CD14-positive monocyte (primary cell): Measurements from ENCODE around the gene FARP1. TPM values are rescaled to one million over a fixed set of nuclear protein-coding genes. Genes with fewer than 3 reads are reported as not detected.

Experiments
- DNase-seq, 3 donors: peaks; one replicate each; pipeline ENCODE4 v3.0.0-alpha.2; 2011 to 2022
- H2AFZ ChIP-seq: 2 replicates; pipeline ENCODE4 v1.6.0; 2012; ENCODE audit warnings: mild to moderate bottlenecking, low read depth, low read length, inconsistent platforms; ENCODE audit not compliant: insufficient read depth, poor library complexity, severe bottlenecking
- H3K27ac ChIP-seq, 2 donors: 1 replicate in 1 of 2; 2 replicates in 1 of 2; pipeline ENCODE4 v1.5.1; 2012 to 2013; ENCODE audit warnings: low read length in 2 of 2, control low read depth in 1 of 2, inconsistent platforms in 1 of 2, low read depth in 1 of 2, mild to moderate bottlenecking in 1 of 2
- H3K27me3 ChIP-seq, 2 donors: one replicate each; pipeline versions ENCODE4 v1.6.0 to v1.6.1; 2011 to 2013; ENCODE audit warnings: low read length in 2 of 2; ENCODE audit not compliant: control insufficient read depth in 2 of 2, insufficient read depth in 2 of 2
- H3K36me3 ChIP-seq, 2 donors: replicated peaks in 1 of 2; 1 replicate in 1 of 2; 2 replicates in 1 of 2; pipeline versions ENCODE4 v1.5.1 to v1.6.1; 2012 to 2013; ENCODE audit warnings: low read length in 2 of 2, control low read depth in 1 of 2, inconsistent platforms in 1 of 2, mild to moderate bottlenecking in 1 of 2; ENCODE audit not compliant: insufficient read depth in 2 of 2, control insufficient read depth in 1 of 2
- H3K4me1 ChIP-seq, 2 donors: 1 replicate in 1 of 2; 2 replicates in 1 of 2; pipeline versions ENCODE4 v1.5.1 to v1.6.1; 2012 to 2013; ENCODE audit warnings: low read length in 2 of 2, control low read depth in 1 of 2, inconsistent platforms in 1 of 2, mild to moderate bottlenecking in 1 of 2, moderate library complexity in 1 of 2; ENCODE audit not compliant: insufficient read depth in 2 of 2, control insufficient read depth in 1 of 2
- H3K4me2 ChIP-seq: replicated peaks from 2 replicates; pipeline ENCODE3; 2012; ENCODE audit warnings: low read length, moderate library complexity, mild to moderate bottlenecking; ENCODE audit not compliant: poor library complexity, severe bottlenecking; ENCODE audit errors: extremely low read depth
- H3K4me3 ChIP-seq, 3 experiments: fragments of 200-600 bp in 1 of 3; sonication (generic) in 1 of 3; replicated peaks in 1 of 3; 1 replicate in 2 of 3; 2 replicates in 1 of 3; pipeline ENCODE4 v1.5.1; 2011 to 2013; ENCODE audit warnings: low read length in 3 of 3, mild to moderate bottlenecking in 3 of 3, control low read depth in 2 of 3, low read depth in 2 of 3, inconsistent platforms in 1 of 3, moderate library complexity in 1 of 3
- H3K79me2 ChIP-seq: 2 replicates; pipeline ENCODE4 v1.6.0; 2012; ENCODE audit warnings: mild to moderate bottlenecking, control low read depth, inconsistent platforms, low read length, moderate library complexity; ENCODE audit not compliant: insufficient read depth
- H3K9ac ChIP-seq: 2 replicates; pipeline ENCODE4 v1.6.0; 2017; ENCODE audit warnings: low read length, mild to moderate bottlenecking; ENCODE audit not compliant: insufficient read depth, poor library complexity, severe bottlenecking
- H3K9me3 ChIP-seq, 2 donors: replicated peaks in 1 of 2; 1 replicate in 1 of 2; 2 replicates in 1 of 2; pipeline versions ENCODE4 v1.5.1 to v1.6.1; 2012 to 2013; ENCODE audit warnings: low read length in 2 of 2, control low read depth in 1 of 2; ENCODE audit not compliant: control insufficient read depth in 1 of 2, insufficient read depth in 1 of 2
- H4K20me1 ChIP-seq: 2 replicates; pipeline ENCODE4 v1.6.0; 2012; ENCODE audit warnings: mild to moderate bottlenecking, low read length, control low read depth, moderate library complexity; ENCODE audit not compliant: insufficient read depth
- H3K27ac Mint-ChIP-seq, 7 donors: one replicate each; pipeline ENCODE4 v1.8.0; 2020; ENCODE audit warnings: mild to moderate bottlenecking in 7 of 7, mixed read lengths in 7 of 7, moderate library complexity in 6 of 7, inconsistent platforms in 2 of 7
- H3K27me3 Mint-ChIP-seq, 3 donors: one replicate each; pipeline ENCODE4 v1.8.0; 2021 to 2022; ENCODE audit warnings: low read depth in 3 of 3, mild to moderate bottlenecking in 3 of 3, mixed read lengths in 3 of 3, moderate library complexity in 3 of 3, inconsistent platforms in 1 of 3
- H3K36me3 Mint-ChIP-seq, 2 donors: one replicate each; pipeline ENCODE4 v1.8.0; 2020; ENCODE audit warnings: mixed read lengths in 2 of 2, inconsistent platforms in 1 of 2, mild to moderate bottlenecking in 1 of 2
- H3K4me1 Mint-ChIP-seq: one replicate; pipeline ENCODE4 v1.8.0; 2020; ENCODE audit warnings: mild to moderate bottlenecking, mixed read lengths
- H3K4me3 Mint-ChIP-seq, 2 donors: one replicate each; pipeline ENCODE4 v1.8.0; 2020; ENCODE audit warnings: mild to moderate bottlenecking in 2 of 2, mixed read lengths in 2 of 2, moderate library complexity in 1 of 2
- H3K9me3 Mint-ChIP-seq, 7 donors: one replicate each; pipeline ENCODE4 v1.8.0; 2020 to 2022; ENCODE audit warnings: mixed read lengths in 7 of 7, mild to moderate bottlenecking in 6 of 7, moderate library complexity in 6 of 7, inconsistent platforms in 2 of 7
- WGBS: methylation state at CpG from one replicate; pipeline ENCODE4 v1.1.5; 2013; ENCODE audit warnings: missing lambda C conversion rate; ENCODE audit not compliant: insufficient coverage; 5-methylcytosine and 5-hydroxymethylcytosine counted together
- intact Hi-C, 2 donors: fragments of 100-400 bp; cut with micrococcal nuclease; formaldehyde crosslinking; loops; one replicate each; pipeline versions ENCODE4 v1.15.0 to v1.15.1; 2023
- polyA plus RNA-seq, 3 donors: library from polyadenylated mRNA; depleted of rRNA in 1 of 3; unstranded in 2 of 3; stranded (reverse) in 1 of 3; fragments of 300-500 nt in 2 of 3; fragments of >200 nt in 1 of 3; fragmentation: Illumina TruSeq in 2 of 3; gene quantifications; 1 replicate in 2 of 3; 2 replicates in 1 of 3; pipeline ENCODE4 v1.2.3, GENCODE V29; 2012 to 2021
- TF ChIP-seq, protein P1 (sequence below): fragments of 200-600 bp; IDR thresholded peaks from one replicate; pipeline ENCODE4 v1.8.0; 2022; ENCODE audit warnings: antibody characterized with exemption, mild to moderate bottlenecking

FARP1 gene
- polyA plus RNA-seq, 3 donors = 0.01 to 0.16 (median 0.12) TPM

GRCh38 chr13:98105929-98106336 lies 37.0 kb upstream of the FARP1 start:
- Histone ChIP-seq H3K4me2 (no peak overlapping the region), H3K9me3 (no peaks in the 10 kb centered on the region), H2AFZ (no peak overlapping the region), H3K4me3 (no peak overlapping the region), H4K20me1 (no peaks in the 10 kb centered on the region), H3K27me3 (no peaks in the 10 kb centered on the region), H3K27ac (no peak overlapping the region), H3K9ac (no peak overlapping the region), H3K4me1 (no peaks in the 10 kb centered on the region), H3K79me2 (no peaks in the 10 kb centered on the region), H3K36me3 (no peaks in the 10 kb centered on the region)
- WGBS = no CpG with 5 or more reads among the region's 3 CpGs
- intact Hi-C loops = no loop called here
- Mint-ChIP-seq H3K9me3 (peaks cover 0 to 6% (median 4%) of the 10 kb centered on the region in 7 donors), H3K36me3 (no peaks in the 10 kb centered on the region), H3K4me3 (no peak overlapping the region), H3K27me3 (peaks cover 0 to 5% (median 4%) of the 10 kb centered on the region in 3 donors), H3K27ac (no peak overlapping the region), H3K4me1 (no peaks in the 10 kb centered on the region)
- no peak for DNase-seq
- TF ChIP-seq, protein P1, sequence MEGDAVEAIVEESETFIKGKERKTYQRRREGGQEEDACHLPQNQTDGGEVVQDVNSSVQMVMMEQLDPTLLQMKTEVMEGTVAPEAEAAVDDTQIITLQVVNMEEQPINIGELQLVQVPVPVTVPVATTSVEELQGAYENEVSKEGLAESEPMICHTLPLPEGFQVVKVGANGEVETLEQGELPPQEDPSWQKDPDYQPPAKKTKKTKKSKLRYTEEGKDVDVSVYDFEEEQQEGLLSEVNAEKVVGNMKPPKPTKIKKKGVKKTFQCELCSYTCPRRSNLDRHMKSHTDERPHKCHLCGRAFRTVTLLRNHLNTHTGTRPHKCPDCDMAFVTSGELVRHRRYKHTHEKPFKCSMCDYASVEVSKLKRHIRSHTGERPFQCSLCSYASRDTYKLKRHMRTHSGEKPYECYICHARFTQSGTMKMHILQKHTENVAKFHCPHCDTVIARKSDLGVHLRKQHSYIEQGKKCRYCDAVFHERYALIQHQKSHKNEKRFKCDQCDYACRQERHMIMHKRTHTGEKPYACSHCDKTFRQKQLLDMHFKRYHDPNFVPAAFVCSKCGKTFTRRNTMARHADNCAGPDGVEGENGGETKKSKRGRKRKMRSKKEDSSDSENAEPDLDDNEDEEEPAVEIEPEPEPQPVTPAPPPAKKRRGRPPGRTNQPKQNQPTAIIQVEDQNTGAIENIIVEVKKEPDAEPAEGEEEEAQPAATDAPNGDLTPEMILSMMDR = no peak

GRCh38 chr13:98108341-98108740 lies 34.6 kb upstream of the FARP1 start:
- DNase-seq = no peak
- H3K79me2 ChIP-seq = no peaks in the 10 kb centered on the region
- H3K4me2 ChIP-seq = no peak overlapping the region
- H3K4me3 ChIP-seq = no peak overlapping the region
- WGBS = 75% methylated on average over 1 of the region's 3 CpGs
- no peaks in the 10 kb centered on the region for H3K36me3 Mint-ChIP-seq
- H3K4me1 ChIP-seq = no peaks in the 10 kb centered on the region
- H3K27me3 ChIP-seq = no peaks in the 10 kb centered on the region
- peaks cover 0 to 8% (median 4%) of the 10 kb centered on the region in 7 donors for H3K9me3 Mint-ChIP-seq
- TF ChIP-seq, protein P1 = no peak
- no peak overlapping the region for H3K27ac ChIP-seq
- H2AFZ ChIP-seq = no peak overlapping the region
- H3K27me3 Mint-ChIP-seq = peaks cover 0 to 6% (median 4%) of the 10 kb centered on the region in 3 donors
- intact Hi-C loops = no loop called here
- no peak overlapping the region for H3K9ac ChIP-seq
- no peak overlapping the region for H3K4me3 Mint-ChIP-seq
- H3K4me1 Mint-ChIP-seq = no peaks in the 10 kb centered on the region
- no peak overlapping the region for H3K27ac Mint-ChIP-seq
- H3K36me3 ChIP-seq = no peaks in the 10 kb centered on the region
- H3K9me3 ChIP-seq = no peaks in the 10 kb centered on the region
- no peaks in the 10 kb centered on the region for H4K20me1 ChIP-seq
